Karpas-422 (cell line): ENCODE data around the gene AGPAT3. TPM values are rescaled to one million over a fixed set of nuclear protein-coding genes. Genes with fewer than 3 reads are reported as not detected.

Experiments
- DNase-seq: peaks from one replicate; pipeline ENCODE4 v3.0.0-alpha.2; 2015
- H2AFZ ChIP-seq: fragments of 200-600 bp; sonication (generic); 2 replicates; pipeline ENCODE4 v1.6.1; 2014; ENCODE audit warnings: antibody characterized with exemption, low read length, mixed read lengths
- H3K27ac ChIP-seq: fragments of 200-600 bp; sonication (generic); 2 replicates; pipeline ENCODE4 v1.5.1; 2014; ENCODE audit warnings: mild to moderate bottlenecking, low read length, moderate library complexity
- H3K27me3 ChIP-seq: fragments of 200-600 bp; sonication (generic); 2 replicates; pipeline ENCODE4 v1.6.1; 2014; ENCODE audit warnings: low read length, mixed read lengths
- H3K36me3 ChIP-seq: fragments of 200-600 bp; sonication (generic); 2 replicates; pipeline ENCODE4 v1.6.1; 2014; ENCODE audit warnings: low read length, mixed read lengths; ENCODE audit not compliant: insufficient read depth
- H3K4me1 ChIP-seq: fragments of 200-600 bp; sonication (generic); 2 replicates; pipeline ENCODE4 v1.6.1; 2014; ENCODE audit warnings: mild to moderate bottlenecking, low read length, mixed read lengths
- H3K4me2 ChIP-seq: fragments of 200-600 bp; sonication (generic); 2 replicates; pipeline ENCODE4 v1.6.1; 2014; ENCODE audit warnings: low read length, low read depth, mild to moderate bottlenecking; ENCODE audit not compliant: poor library complexity, severe bottlenecking
- H3K4me3 ChIP-seq: fragments of 200-600 bp; sonication (generic); 2 replicates; pipeline ENCODE4 v1.5.1; 2014; ENCODE audit warnings: mild to moderate bottlenecking, antibody characterized with exemption, low read length, mixed read lengths
- H3K79me2 ChIP-seq: fragments of 200-600 bp; sonication (generic); 2 replicates; pipeline ENCODE4 v1.6.1; 2014; ENCODE audit warnings: mild to moderate bottlenecking, low read length, mixed read lengths
- H3K9ac ChIP-seq: fragments of 200-600 bp; sonication (generic); 2 replicates; pipeline ENCODE4 v1.6.0; 2014; ENCODE audit warnings: low read length
- H3K9me2 ChIP-seq: fragments of 200-600 bp; sonication (generic), shearing (Covaris generic); replicated peaks from 2 replicates; pipeline ENCODE4 v1.6.0; 2014; ENCODE audit warnings: mild to moderate bottlenecking, low read length, moderate library complexity; ENCODE audit not compliant: insufficient read depth
- H3K9me3 ChIP-seq: fragments of 300-700, 200-600 bp; sonication (generic); 2 replicates; pipeline ENCODE4 v1.6.1; 2014; ENCODE audit warnings: low read length, mixed read lengths
- H4K20me1 ChIP-seq: fragments of 200-600 bp; sonication (generic); 2 replicates; pipeline ENCODE4 v1.6.1; 2014; ENCODE audit warnings: mild to moderate bottlenecking, antibody characterized with exemption, low read length, low read depth; ENCODE audit not compliant: insufficient read depth
- total RNA-seq: library from RNA; depleted of rRNA; stranded (reverse); fragments of >200 nt; shearing (Covaris generic); gene quantifications from 2 replicates; pipeline ENCODE4 v1.2.3, GENCODE V29; 2014; ENCODE audit warnings: low replicate concordance

The AGPAT3 gene
- total RNA-seq, 1 experiment from 2014 or later, result 29.0 TPM

DNA sequence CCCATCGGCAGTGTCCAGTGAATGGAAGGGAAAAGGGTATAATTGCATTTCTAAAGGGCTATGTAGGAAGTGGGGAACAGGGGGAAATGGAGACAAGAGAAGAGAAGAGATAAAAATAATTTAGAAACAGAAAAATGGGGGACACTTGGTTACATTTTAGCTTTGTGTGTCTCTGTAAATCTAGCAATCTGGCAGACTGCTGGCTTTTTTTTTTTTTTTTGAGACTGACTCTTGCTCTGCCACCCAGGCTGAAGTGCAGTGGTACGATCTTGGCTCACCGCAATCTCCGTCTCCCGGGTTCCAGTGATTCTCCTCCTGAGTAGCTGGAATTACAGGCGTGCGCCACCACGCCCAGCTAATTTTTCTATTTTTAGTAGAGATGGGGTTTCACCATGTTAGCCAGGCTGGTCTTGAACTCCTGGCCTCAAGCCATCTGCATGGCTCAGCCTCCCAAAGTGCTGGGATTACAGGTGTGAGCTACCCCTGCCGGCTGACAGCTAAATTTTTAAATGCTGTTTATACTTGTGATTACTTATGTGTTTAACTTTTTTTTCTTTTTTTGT is 53.4 kb downstream of the AGPAT3 start:
- H2AFZ ChIP-seq, result no peak overlapping the region
- no peak overlapping the region for H3K9ac ChIP-seq
- H3K4me1 ChIP-seq, result peaks cover 58% of the 10 kb centered on the region
- no peaks in the 10 kb centered on the region; the same call in 1 of the 2 replicates for H4K20me1 ChIP-seq
- no peaks in the 10 kb centered on the region for H3K36me3 ChIP-seq
- no peak overlapping the region for H3K27ac ChIP-seq
- no peaks in the 10 kb centered on the region for H3K27me3 ChIP-seq
- H3K79me2 ChIP-seq, result peaks cover 81% of the 10 kb centered on the region
- no peak overlapping the region for H3K4me3 ChIP-seq
- H3K9me3 ChIP-seq, result no peaks in the 10 kb centered on the region
- H3K4me2 ChIP-seq, result no peak overlapping the region
- no peaks in the 10 kb centered on the region for H3K9me2 ChIP-seq
- no peak for DNase-seq

DNA sequence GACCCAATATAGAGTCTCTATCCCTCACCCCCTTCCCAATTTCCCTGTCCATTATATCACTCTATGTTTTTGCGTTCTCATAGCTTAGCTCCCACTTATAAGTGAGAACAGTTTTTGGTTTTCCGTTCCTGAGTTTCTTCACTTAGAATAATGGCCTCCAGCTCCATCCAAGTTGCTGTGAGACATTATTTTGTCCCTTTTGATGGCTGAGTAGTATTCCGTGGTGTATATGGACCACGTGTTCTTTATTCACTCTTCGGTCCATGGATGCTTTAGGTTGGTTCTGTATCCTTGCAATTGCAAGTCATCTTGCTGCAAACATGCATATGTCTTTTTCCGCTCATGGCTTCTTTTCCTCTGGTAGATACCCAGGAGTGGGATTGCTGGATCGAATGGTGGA is 54.3 kb downstream of the AGPAT3 start:
- no peak for DNase-seq
- no peak overlapping the region for H3K9ac ChIP-seq
- no peak overlapping the region for H3K27ac ChIP-seq
- H2AFZ ChIP-seq, result no peak overlapping the region
- no peaks in the 10 kb centered on the region for H3K9me3 ChIP-seq
- H4K20me1 ChIP-seq, result no peaks in the 10 kb centered on the region; the same call in 1 of the 2 replicates
- peaks cover 81% of the 10 kb centered on the region for H3K79me2 ChIP-seq
- H3K4me2 ChIP-seq, result no peak overlapping the region
- H3K4me3 ChIP-seq, result no peak overlapping the region
- H3K4me1 ChIP-seq, result peaks cover 58% of the 10 kb centered on the region
- no peaks in the 10 kb centered on the region for H3K36me3 ChIP-seq
- no peaks in the 10 kb centered on the region for H3K27me3 ChIP-seq
- H3K9me2 ChIP-seq, result no peaks in the 10 kb centered on the region

DNA sequence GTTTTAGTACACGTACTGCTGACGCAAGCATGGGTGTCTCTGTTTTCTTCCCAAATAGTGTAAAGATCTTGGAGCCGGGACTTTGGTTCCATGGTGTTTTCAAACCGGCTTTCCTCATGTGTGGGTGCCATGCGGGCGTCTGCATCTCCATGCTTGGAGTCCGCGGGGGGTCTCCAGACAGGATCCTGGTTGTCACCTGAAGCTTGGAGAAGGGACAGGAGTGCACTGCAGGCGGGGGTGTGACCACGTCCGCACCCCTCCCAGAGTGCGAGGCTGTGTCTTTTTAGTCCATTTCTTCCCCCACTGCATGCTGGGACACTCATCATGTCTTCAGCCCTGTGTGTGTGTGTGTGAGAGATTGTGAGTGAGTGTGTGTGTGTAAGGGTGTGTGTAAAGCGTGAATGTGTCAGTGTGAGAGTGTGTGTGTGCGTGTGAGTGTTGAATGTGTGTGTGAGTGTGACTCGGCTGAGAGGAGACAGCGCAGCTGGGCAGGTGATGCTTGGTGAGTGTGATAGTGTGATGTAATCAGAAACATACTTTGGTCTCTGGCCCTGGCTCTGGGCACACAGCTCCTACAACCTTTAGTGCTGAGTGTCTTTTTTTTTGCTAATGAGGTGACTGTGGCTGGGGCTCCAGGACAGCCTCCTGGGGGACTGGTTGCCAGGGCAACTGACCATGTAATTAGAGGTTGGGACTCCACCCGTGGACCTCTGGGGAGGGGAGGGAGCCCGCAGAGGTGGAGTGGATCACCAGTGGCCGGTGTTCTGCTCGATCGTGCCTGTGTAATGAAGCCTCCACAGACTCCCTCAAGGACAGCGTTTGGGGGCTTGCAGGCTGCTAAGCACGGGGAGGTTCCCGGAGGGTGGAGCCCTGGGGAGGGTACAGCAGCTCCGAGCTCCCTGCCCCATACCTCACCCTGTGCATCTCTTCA is 55.1 kb downstream of the AGPAT3 start:
- no peak overlapping the region for H2AFZ ChIP-seq
- H3K4me1 ChIP-seq, result peaks cover 58% of the 10 kb centered on the region
- H3K9ac ChIP-seq, result peak overlapping the region; percentile 36
- peak; percentile 60 for DNase-seq
- no peaks in the 10 kb centered on the region for H3K9me3 ChIP-seq
- H3K36me3 ChIP-seq, result no peaks in the 10 kb centered on the region
- peak overlapping the region; percentile 65 for H3K4me2 ChIP-seq
- no peaks in the 10 kb centered on the region; the same call in 1 of the 2 replicates for H4K20me1 ChIP-seq
- H3K27me3 ChIP-seq, result no peaks in the 10 kb centered on the region
- peaks cover 87% of the 10 kb centered on the region for H3K79me2 ChIP-seq
- H3K4me3 ChIP-seq, result peak overlapping the region; percentile 24; the same call in 1 of the 2 replicates
- H3K9me2 ChIP-seq, result no peaks in the 10 kb centered on the region
- H3K27ac ChIP-seq, result peak overlapping the region; percentile 52

- H3K27me3 ChIP-seq, result no peaks in the 10 kb centered on the region
- H3K9me2 ChIP-seq, result no peaks in the 10 kb centered on the region
- peak; percentile 55 for DNase-seq
- peaks cover 89% of the 10 kb centered on the region for H3K79me2 ChIP-seq
- no peaks in the 10 kb centered on the region for H3K9me3 ChIP-seq
- H4K20me1 ChIP-seq, result no peaks in the 10 kb centered on the region; the same call in 1 of the 2 replicates
- no peak overlapping the region for H3K4me3 ChIP-seq
- peak overlapping the region; percentile 41 for H3K9ac ChIP-seq
- H2AFZ ChIP-seq, result no peak overlapping the region
- H3K27ac ChIP-seq, result peak overlapping the region; percentile 68
- H3K4me1 ChIP-seq, result peaks cover 49% of the 10 kb centered on the region
- H3K4me2 ChIP-seq, result peak overlapping the region; percentile 65
- H3K36me3 ChIP-seq, result no peaks in the 10 kb centered on the region
These were observed 56.6 kb downstream of the AGPAT3 start for GRCh38 chr21:43921571-43921978.

GRCh38 chr21:43921979-43922945 is 57.2 kb downstream of the AGPAT3 start:
- H4K20me1 ChIP-seq, result no peaks in the 10 kb centered on the region; the same call in 1 of the 2 replicates
- no peaks in the 10 kb centered on the region for H3K9me3 ChIP-seq
- peak overlapping the region; percentile 65 for H3K4me2 ChIP-seq
- no peak overlapping the region for H3K4me3 ChIP-seq
- peaks cover 42% of the 10 kb centered on the region for H3K4me1 ChIP-seq
- H3K9me2 ChIP-seq, result no peaks in the 10 kb centered on the region
- H3K36me3 ChIP-seq, result no peaks in the 10 kb centered on the region
- H3K27me3 ChIP-seq, result no peaks in the 10 kb centered on the region
- DNase-seq, result peak; percentile 63
- H3K9ac ChIP-seq, result peak overlapping the region; percentile 41
- no peak overlapping the region for H2AFZ ChIP-seq
- peak overlapping the region; percentile 68 for H3K27ac ChIP-seq
- peaks cover 84% of the 10 kb centered on the region for H3K79me2 ChIP-seq

DNA sequence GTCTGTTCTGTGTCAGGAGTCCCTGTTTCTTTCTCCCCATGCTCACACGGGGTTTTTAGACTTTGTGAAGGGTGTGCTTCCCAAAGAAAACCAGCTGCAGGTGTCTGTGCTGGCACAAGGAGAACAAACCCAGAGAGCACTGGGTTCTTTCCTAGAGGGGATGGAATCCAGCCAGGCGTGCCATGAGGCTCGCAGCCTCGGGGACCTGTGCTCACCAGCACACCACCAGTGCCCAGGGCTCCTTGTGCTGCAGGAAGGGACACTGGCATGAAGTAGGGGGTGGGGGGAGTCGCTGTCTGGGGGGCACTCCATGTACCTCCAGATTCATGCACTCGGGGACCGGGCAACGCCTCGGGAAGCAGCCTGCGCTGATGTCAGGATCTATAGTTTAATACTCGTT is 57.9 kb downstream of the AGPAT3 start:
- no peak overlapping the region for H3K4me2 ChIP-seq
- no peaks in the 10 kb centered on the region; the same call in 1 of the 2 replicates for H4K20me1 ChIP-seq
- no peak overlapping the region for H3K9ac ChIP-seq
- H3K4me1 ChIP-seq, result peaks cover 37% of the 10 kb centered on the region
- peaks cover 82% of the 10 kb centered on the region for H3K79me2 ChIP-seq
- H3K36me3 ChIP-seq, result no peaks in the 10 kb centered on the region
- no peak overlapping the region for H2AFZ ChIP-seq
- H3K9me2 ChIP-seq, result no peaks in the 10 kb centered on the region
- H3K27ac ChIP-seq, result no peak overlapping the region
- no peaks in the 10 kb centered on the region for H3K9me3 ChIP-seq
- no peak overlapping the region for H3K4me3 ChIP-seq
- no peak for DNase-seq
- H3K27me3 ChIP-seq, result no peaks in the 10 kb centered on the region

DNA sequence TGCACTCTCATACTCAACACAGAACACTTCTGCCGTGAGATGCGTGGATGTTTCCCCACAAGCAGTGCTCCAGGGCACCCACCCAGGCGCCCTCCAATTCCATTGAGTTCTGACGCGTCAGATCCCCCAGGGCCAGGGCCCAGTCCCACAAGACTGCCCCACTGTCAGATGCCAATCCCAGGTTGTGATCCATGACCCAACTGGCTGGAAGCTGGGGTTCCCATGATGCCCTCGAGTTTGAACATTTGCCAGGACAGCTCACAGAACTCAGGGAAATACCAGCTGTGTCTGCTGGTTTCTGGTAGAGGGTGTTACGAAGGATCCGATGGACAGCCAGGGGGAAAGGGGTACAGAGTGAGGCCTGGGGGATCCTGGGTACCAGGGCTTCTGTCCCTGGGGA is 58.4 kb downstream of the AGPAT3 start:
- no peaks in the 10 kb centered on the region for H3K9me2 ChIP-seq
- no peaks in the 10 kb centered on the region for H3K27me3 ChIP-seq
- no peak overlapping the region for H3K4me2 ChIP-seq
- no peaks in the 10 kb centered on the region for H4K20me1 ChIP-seq
- H3K9ac ChIP-seq, result no peak overlapping the region
- H3K27ac ChIP-seq, result no peak overlapping the region
- no peaks in the 10 kb centered on the region for H3K9me3 ChIP-seq
- peaks cover 82% of the 10 kb centered on the region for H3K79me2 ChIP-seq
- H3K4me3 ChIP-seq, result no peak overlapping the region
- peaks cover 34% of the 10 kb centered on the region for H3K4me1 ChIP-seq
- no peak for DNase-seq
- H2AFZ ChIP-seq, result no peak overlapping the region
- no peaks in the 10 kb centered on the region for H3K36me3 ChIP-seq
